ENCODE data around the gene PLA2G15.

DNA sequence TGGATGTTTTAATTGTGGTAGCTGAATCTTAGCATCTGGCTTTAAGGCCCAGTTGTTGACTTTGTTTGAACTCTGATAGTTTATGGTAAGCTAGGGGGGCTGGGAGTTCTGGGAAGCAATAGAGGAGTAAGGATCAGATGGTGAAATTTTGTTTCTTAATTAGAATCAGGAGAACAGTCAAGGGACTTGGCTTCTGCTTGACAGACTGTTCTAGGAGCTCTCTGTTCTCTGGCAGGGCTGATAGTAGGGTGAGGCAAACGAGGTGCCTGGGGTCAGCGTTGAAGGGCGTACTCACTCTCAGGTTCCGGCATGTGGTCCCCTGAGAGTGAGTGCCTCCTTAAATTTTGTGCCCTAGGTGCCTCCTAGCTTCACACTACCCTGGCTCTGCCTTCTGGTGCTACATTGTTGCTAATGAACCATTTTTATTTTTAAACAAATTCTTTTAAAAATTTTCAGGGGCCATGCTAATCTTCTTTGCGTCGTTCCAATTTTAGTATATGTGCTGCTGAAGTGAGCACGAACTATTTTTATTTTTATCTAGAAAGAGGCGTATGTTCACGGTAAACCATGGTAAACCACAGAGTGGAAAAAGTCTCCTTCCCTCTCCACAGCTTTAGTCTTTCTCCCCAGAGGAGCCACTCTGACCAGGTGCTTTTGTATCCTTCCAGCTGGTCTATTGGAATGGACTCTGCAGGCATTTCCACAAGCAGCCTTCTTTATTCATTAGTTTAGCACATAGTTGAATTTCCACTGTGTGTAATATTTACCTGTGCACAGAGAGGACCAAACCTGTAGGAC, 38.8 kb downstream of the PLA2G15 start:
- TF ChIP-seq CTCF (IDR thresholded peaks at IDR 0.05; ENCODE audit: insufficient read depth, low read length, poor library complexity, severe bottlenecking) (no peak), EZH2phosphoT487 (conservative IDR thresholded peaks at IDR 0.05; ENCODE audit: low read length) (no peak)
